Neural progenitor cell (in vitro differentiated cells): ENCODE results near the gene PRRC2A.

ENCODE experiments used
- EZH2 ChIP-seq: fragments of 200-600 bp; sonication (generic); IDR thresholded peaks from 2 replicates; pipeline ENCODE4 v1.6.1; 2017; ENCODE audit warnings: antibody characterized with exemption, mild to moderate bottlenecking, moderate library complexity
- TF ChIP-seq, protein P1 (sequence below): fragments of 200-600 bp; sonication (generic); IDR thresholded peaks from 2 replicates; pipeline ENCODE4 v1.5.1; 2017; ENCODE audit warnings: antibody characterized with exemption, mild to moderate bottlenecking

DNA sequence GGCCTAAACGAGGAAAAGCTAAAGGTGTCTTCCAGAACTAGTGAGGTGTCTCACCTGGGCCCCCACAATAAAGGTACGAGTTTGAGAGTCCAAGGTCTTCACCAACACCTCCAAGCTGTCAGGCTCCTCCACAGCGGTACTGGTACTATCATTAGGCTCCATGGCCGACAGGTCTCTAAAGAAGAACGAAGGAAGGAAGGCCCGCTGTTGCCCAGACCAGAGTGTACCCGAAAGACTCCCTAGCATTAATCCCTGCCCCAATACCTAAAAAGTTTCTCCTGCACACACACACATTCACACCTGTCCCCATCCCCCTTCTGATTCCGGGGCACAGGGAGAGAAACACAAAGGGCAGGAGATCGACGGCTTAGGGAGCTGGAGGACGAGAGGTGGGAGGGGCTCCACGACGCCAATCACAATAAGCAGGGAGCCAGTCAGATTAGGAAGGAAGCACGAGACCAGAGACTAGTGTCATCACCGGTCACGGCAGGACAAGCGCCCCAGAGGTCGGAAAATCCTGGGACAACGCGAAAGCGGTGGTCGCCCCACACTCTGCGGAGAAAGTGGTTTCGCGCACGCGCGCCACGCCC lies 31.2 kb downstream of the PRRC2A start:
- TF ChIP-seq, protein P1, sequence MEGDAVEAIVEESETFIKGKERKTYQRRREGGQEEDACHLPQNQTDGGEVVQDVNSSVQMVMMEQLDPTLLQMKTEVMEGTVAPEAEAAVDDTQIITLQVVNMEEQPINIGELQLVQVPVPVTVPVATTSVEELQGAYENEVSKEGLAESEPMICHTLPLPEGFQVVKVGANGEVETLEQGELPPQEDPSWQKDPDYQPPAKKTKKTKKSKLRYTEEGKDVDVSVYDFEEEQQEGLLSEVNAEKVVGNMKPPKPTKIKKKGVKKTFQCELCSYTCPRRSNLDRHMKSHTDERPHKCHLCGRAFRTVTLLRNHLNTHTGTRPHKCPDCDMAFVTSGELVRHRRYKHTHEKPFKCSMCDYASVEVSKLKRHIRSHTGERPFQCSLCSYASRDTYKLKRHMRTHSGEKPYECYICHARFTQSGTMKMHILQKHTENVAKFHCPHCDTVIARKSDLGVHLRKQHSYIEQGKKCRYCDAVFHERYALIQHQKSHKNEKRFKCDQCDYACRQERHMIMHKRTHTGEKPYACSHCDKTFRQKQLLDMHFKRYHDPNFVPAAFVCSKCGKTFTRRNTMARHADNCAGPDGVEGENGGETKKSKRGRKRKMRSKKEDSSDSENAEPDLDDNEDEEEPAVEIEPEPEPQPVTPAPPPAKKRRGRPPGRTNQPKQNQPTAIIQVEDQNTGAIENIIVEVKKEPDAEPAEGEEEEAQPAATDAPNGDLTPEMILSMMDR = no peak
- TF ChIP-seq EZH2 = no peak
